RWPE1 (cell line): Measurements from ENCODE around the gene MOB3A.

Experiments
- CTCF ChIA-PET: fragments of 350-600 bp; sonication (Branson Sonifier 250); formaldehyde crosslinking; extraction: SDS; loops from one replicate; lab custom pipeline; 2021; lab: Yijun Ruan, JAX
- POLR2A ChIA-PET: fragments of 400-600 bp; formaldehyde crosslinking; extraction: SDS; loops from one replicate; lab custom pipeline; 2020; ENCODE audit warnings: antibody characterized with exemption; ENCODE audit not compliant: low non-redundant PET; lab: Yijun Ruan, JAX
- DNase-seq: peaks from one replicate; pipeline ENCODE4 v3.0.0; 2012; ENCODE audit warnings: low spot score
- H3K27ac ChIP-seq: fragments of 450-650 bp; 2 replicates; pipeline ENCODE4 v1.5.1; 2017
- CTCF ChIP-seq: fragments of 450-650 bp; conservative IDR thresholded peaks from 2 replicates; pipeline ENCODE4 v1.5.1; 2017; ENCODE audit warnings: low read depth, mild to moderate bottlenecking

Gene MOB3A

GRCh38 chr19:2096034-2096479 lies at the start of gene MOB3A:
MOB3A (minus strand) TSS chr19:2096326; CDS start chr19:2078560, 17,766 bp downstream.
- TF ChIP-seq CTCF, result peak; percentile 39
- ChIA-PET POLR2A (interaction anchor here (0.7 to 0.8 kb wide), 2 partner anchors 9 to 47 kb away, joined by 3 to 4 read pairs; no protein-coding TSS in a partner anchor), CTCF (no interaction called here)
- peak within 1 kb of the TSS; percentile 98 for H3K27ac ChIP-seq
- no peak for DNase-seq

- DNase-seq, result no peak
- no peak for TF ChIP-seq CTCF
- H3K27ac ChIP-seq, result peak overlapping the region; percentile 7
- CTCF ChIA-PET, result interaction anchor here (1.0 kb wide), 1 partner anchor 269 kb away, joined by 3 read pairs; no protein-coding TSS in a partner anchor
- POLR2A ChIA-PET, result no interaction called here
These were observed 49.7 kb upstream of the MOB3A start for GRCh38 chr19:2145831-2146241.

- DNase-seq, result no peak
- CTCF ChIA-PET, result no interaction called here
- POLR2A ChIA-PET, result no interaction called here
- no peak for TF ChIP-seq CTCF
- H3K27ac ChIP-seq, result 0 out of 2 replicates have a peak overlapping the region, but pooled peaks have one; percentile 7
These were observed 48.1 kb upstream of the MOB3A start for GRCh38 chr19:2144190-2144589.

GRCh38 chr19:2142173-2142829 lies 46.2 kb upstream of the MOB3A start:
- CTCF ChIA-PET, result interaction anchor here (0.6 kb wide), 2 partner anchors 17 to 1631 kb away, joined by 3 to 7 read pairs; no protein-coding TSS in a partner anchor
- no peak for DNase-seq
- 0 out of 2 replicates have a peak overlapping the region, but pooled peaks have one; percentile 8 for H3K27ac ChIP-seq
- POLR2A ChIA-PET, result interaction anchor here (0.6 kb wide), 1 partner anchor 118 kb away, joined by 3 read pairs; no protein-coding TSS in a partner anchor
- no peak for TF ChIP-seq CTCF

GRCh38 chr19:2140138-2140569 lies 44.0 kb upstream of the MOB3A start:
- no peak for TF ChIP-seq CTCF
- no peak for DNase-seq

GRCh38 chr19:2139385-2140137 lies 43.4 kb upstream of the MOB3A start:
- H3K27ac ChIP-seq, result peak overlapping the region; percentile 32
- DNase-seq, result no peak
- POLR2A ChIA-PET, result no interaction called here
- CTCF ChIA-PET, result interaction anchor here (0.6 kb wide), 1 partner anchor 146 kb away, joined by 5 read pairs; no protein-coding TSS in a partner anchor
- TF ChIP-seq CTCF, result no peak

More at GRCh38 chr19:2140138-2140569, 44.0 kb upstream of the MOB3A start:
- H3K27ac ChIP-seq, result peak overlapping the region; percentile 32; the same call in 1 of the 2 replicates
- POLR2A ChIA-PET, result no interaction called here
- CTCF ChIA-PET, result interaction anchor here (0.6 to 0.9 kb wide), 3 partner anchors 12 to 210 kb away, joined by 3 to 5 read pairs (median 4); no protein-coding TSS in a partner anchor
